Gastroesophageal sphincter (tissue), 4 donors: ENCODE measurements around the gene RNF114. TPM values are rescaled to one million over a fixed set of nuclear protein-coding genes. Genes with fewer than 3 reads are reported as not detected.

Experiments
- ATAC-seq: fragments of 150-250 bp; one replicate; pipeline ENCODE4 v1.9.1; 2016; ENCODE audit warnings: mild to moderate bottlenecking, moderate library complexity
- H3K27ac ChIP-seq, 4 donors: fragments of 200-600 bp; sonication (generic) in 3 of 4; 1 replicate in 3 of 4; 2 replicates in 1 of 4; pipeline ENCODE4 v1.5.1; 2016 to 2019
- H3K27me3 ChIP-seq: fragments of 200-600 bp; sonication (generic); one replicate; pipeline ENCODE4 v1.5.1; 2019
- H3K36me3 ChIP-seq, 2 donors: fragments of 200-600 bp; sonication (generic); one replicate each; pipeline ENCODE4 v1.5.1; 2019; ENCODE audit warnings: control low read depth in 1 of 2
- H3K4me1 ChIP-seq, 3 donors: fragments of 200-600 bp; sonication (generic); 1 replicate in 2 of 3; 2 replicates in 1 of 3; pipeline ENCODE4 v1.5.1; 2016 to 2019; ENCODE audit warnings: control low read depth in 2 of 3
- H3K4me3 ChIP-seq, 2 donors: fragments of 200-600 bp; sonication (generic); one replicate each; pipeline ENCODE4 v1.5.1; 2019; ENCODE audit warnings: mild to moderate bottlenecking in 1 of 2, moderate library complexity in 1 of 2
- H3K9me3 ChIP-seq, 3 donors: fragments of 200-600 bp; sonication (generic); one replicate each; pipeline ENCODE4 v1.5.1; 2017 to 2019; ENCODE audit warnings: control low read depth in 2 of 3
- EP300 ChIP-seq: sonication (generic); formaldehyde crosslinking; IDR thresholded peaks from one replicate; pipeline ENCODE4 v1.6.1; 2017; ENCODE audit warnings: antibody characterized with exemption, mild to moderate bottlenecking
- POLR2A ChIP-seq, 2 donors: fragments of 450-650 bp; IDR thresholded peaks; one replicate each; pipeline ENCODE4 v1.6.1; 2017; ENCODE audit warnings: antibody characterized with exemption in 2 of 2, mild to moderate bottlenecking in 2 of 2, moderate library complexity in 1 of 2
- POLR2AphosphoS5 ChIP-seq: sonication (generic); formaldehyde crosslinking; IDR thresholded peaks from one replicate; pipeline ENCODE4 v1.6.1; 2017; ENCODE audit warnings: antibody characterized with exemption
- WGBS, 2 donors: methylation state at CpG; one replicate each; pipeline ENCODE4 v1.1.5; 2018; ENCODE audit warnings: low coverage in 1 of 2; 5-methylcytosine and 5-hydroxymethylcytosine counted together
- total RNA-seq, 4 donors: library from RNA; depleted of rRNA; stranded (reverse); fragments of >200 nt; gene quantifications; one replicate each; pipeline ENCODE4 v1.1.0, GENCODE V29; 2016
- TF ChIP-seq, protein P1 (sequence below), 4 experiments: fragments of 200-600 bp in 2 of 4; fragments of 450-650 bp in 2 of 4; sonication (generic) in 1 of 4; IDR thresholded peaks; one replicate each; pipeline ENCODE4 v1.5.1; 2017 to 2019; ENCODE audit warnings: antibody characterized with exemption in 4 of 4, mild to moderate bottlenecking in 2 of 4, moderate library complexity in 2 of 4

RNF114 gene
- total RNA-seq, 4 donors from 2014 or later, result 80.3 to 109 (median 101) TPM

DNA sequence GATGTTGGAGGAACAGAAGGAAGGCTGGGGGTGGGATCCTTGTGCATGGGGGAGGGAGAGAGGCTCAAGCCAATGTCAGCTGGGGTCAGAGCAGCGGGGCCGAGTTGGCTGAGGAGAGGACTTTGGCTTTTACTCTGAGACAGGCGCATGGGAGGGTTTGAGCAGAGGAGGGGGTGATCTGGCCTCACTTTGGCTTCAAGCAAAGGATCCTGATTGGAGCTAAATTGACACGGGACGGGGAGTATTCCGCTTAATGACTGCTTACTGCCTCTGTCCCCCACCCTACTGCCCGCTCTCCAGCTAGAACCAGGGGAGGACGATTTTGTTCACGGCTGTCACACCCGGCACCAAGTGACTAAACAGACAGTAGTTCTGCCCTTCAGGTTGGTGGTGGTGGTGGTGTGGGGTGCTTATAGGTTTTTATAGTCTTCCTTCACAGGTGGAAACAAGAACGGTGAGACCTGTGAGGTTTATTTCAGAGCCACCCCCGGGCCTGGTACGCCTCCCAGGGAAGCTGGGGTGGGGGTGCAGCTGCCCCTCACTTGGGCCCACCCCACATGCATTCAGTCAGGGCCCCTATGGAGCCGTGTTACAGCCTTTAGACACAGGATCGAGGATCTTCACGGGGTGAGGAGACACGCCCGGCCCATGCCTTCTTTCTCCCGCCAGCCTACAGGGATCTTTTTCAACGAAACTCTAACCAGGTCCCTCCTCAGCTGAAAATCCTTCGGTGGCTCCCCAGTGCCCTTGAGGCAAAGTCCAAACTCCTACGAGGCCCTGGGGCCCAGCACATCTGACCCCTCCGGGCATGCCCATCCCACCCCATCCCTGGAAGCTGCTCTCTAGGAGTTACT is 45.2 kb downstream of the RNF114 start:
- ATAC-seq, result no peak
- H3K27ac ChIP-seq, result peak overlapping the region in 2 of 4 donors; percentile 70 to 80

DNA sequence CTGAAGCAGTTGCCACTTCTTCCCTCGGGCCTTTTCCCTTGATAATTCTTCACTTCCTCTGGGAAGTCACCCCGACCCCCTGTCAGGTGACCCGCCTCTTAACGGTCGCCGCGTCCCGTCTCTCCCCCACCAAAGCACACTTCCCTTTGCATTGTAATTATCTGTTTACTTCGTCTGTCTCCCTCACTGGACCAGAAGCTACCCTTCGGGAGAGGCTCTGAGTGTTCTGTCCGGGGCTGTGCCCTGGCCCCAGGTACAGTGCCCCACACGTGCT is 45.8 kb downstream of the RNF114 start:
- Histone ChIP-seq H3K27me3 (no peaks in the 10 kb centered on the region), H3K4me3 (peak overlapping the region in 1 of 2 donors; percentile 59), H3K27ac (peak overlapping the region in 3 of 4 donors; percentile 7 to 80 (median 70)), H3K9me3 (no peaks in the 10 kb centered on the region), H3K4me1 (peaks cover 0 to 70% (median 23%) of the 10 kb centered on the region in 3 donors), H3K36me3 (no peaks in the 10 kb centered on the region)
- ATAC-seq, result no peak
- 67% methylated on average over 11 of the region's 12 CpGs; no CpG with 5 or more reads in 1 of the 2 donors for WGBS, 2 donors
- TF ChIP-seq, protein P1, sequence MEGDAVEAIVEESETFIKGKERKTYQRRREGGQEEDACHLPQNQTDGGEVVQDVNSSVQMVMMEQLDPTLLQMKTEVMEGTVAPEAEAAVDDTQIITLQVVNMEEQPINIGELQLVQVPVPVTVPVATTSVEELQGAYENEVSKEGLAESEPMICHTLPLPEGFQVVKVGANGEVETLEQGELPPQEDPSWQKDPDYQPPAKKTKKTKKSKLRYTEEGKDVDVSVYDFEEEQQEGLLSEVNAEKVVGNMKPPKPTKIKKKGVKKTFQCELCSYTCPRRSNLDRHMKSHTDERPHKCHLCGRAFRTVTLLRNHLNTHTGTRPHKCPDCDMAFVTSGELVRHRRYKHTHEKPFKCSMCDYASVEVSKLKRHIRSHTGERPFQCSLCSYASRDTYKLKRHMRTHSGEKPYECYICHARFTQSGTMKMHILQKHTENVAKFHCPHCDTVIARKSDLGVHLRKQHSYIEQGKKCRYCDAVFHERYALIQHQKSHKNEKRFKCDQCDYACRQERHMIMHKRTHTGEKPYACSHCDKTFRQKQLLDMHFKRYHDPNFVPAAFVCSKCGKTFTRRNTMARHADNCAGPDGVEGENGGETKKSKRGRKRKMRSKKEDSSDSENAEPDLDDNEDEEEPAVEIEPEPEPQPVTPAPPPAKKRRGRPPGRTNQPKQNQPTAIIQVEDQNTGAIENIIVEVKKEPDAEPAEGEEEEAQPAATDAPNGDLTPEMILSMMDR (IDR thresholded peaks at IDR 0.05), result no peak
- TF ChIP-seq POLR2A (IDR thresholded peaks at IDR 0.05) (no peak), EP300 (no peak), POLR2AphosphoS5 (no peak)

More for the DNA sequence above, 45.2 kb downstream of the RNF114 start:
- peaks cover 0 to 64% (median 20%) of the 10 kb centered on the region in 3 donors for H3K4me1 ChIP-seq
- WGBS, 2 donors, result 60 to 78% methylated on average over 9 to 10 of the region's 23 CpGs
- no peak for TF ChIP-seq POLR2AphosphoS5
- no peak for TF ChIP-seq POLR2A (IDR thresholded peaks at IDR 0.05)
- TF ChIP-seq, protein P1 (IDR thresholded peaks at IDR 0.05), result no peak
- TF ChIP-seq EP300, result no peak
- no peaks in the 10 kb centered on the region for H3K9me3 ChIP-seq
- no peak overlapping the region for H3K4me3 ChIP-seq
- no peaks in the 10 kb centered on the region for H3K36me3 ChIP-seq
- H3K27me3 ChIP-seq, result no peaks in the 10 kb centered on the region

DNA sequence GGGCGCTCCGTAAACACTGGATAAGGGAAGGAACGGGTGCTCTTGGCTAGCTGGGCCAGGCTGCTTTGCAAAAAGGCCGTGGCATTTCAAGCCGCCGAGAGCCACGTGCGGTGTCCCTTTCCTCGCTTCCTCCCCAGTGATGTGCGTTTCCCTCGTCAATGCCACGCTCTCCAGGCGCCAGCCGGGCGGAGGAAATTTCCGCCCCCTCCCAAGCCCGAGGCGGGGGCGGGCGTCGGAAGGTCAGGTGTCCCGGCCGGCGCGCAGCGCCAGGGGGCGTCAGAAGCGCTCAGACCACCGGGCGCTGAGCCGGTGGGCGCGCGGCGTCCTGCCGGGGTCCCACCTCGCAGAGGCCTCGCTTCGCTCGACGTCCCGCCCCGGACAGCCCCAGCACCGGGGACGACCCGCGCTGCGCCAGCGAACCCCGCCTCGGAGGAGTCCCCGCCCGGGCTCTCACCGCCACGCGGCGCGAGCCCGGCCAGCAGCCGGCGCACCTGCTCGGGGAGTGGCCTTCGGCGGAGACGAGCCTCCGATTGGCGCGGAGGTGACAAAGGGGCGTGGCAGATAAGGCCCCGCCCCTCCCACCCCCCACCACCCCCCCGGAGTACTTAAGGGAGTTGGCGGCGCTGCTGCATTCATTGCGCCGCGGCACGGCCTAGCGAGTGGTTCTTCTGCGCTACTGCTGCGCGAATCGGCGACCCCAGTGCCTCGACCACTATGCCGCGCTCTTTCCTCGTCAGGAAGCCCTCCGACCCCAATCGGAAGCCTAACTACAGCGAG is 46.3 kb downstream of the RNF114 start, which contains the start of gene SNAI1:
Gene SNAI1 (plus strand): TSS at position 635 of the 777 bp plus-strand sequence. CDS start 80 bp downstream, at position 715.
- Histone ChIP-seq H3K4me1 (peaks cover 0 to 73% (median 25%) of the 10 kb centered on the region in 3 donors), H3K27me3 (no peaks in the 10 kb centered on the region), H3K27ac (peak within 1 kb of the TSS in 3 of 4 donors; percentile 65 to 80 (median 70)), H3K36me3 (no peaks in the 10 kb centered on the region), H3K9me3 (no peaks in the 10 kb centered on the region), H3K4me3 (peak within 1 kb of the TSS; percentile 13 to 59)
- peak; percentile 85 for ATAC-seq
- 8% methylated on average over 9 of the region's 90 CpGs; no CpG with 5 or more reads in 1 of the 2 donors for WGBS, 2 donors
- TF ChIP-seq, protein P1 (IDR thresholded peaks at IDR 0.05), result peak in 3 of 4 experiments; percentile 49 to 71 (median 65)
- TF ChIP-seq EP300 (no peak), POLR2A (IDR thresholded peaks at IDR 0.05) (peak; percentile 80 to 83), POLR2AphosphoS5 (peak; percentile 97)

DNA sequence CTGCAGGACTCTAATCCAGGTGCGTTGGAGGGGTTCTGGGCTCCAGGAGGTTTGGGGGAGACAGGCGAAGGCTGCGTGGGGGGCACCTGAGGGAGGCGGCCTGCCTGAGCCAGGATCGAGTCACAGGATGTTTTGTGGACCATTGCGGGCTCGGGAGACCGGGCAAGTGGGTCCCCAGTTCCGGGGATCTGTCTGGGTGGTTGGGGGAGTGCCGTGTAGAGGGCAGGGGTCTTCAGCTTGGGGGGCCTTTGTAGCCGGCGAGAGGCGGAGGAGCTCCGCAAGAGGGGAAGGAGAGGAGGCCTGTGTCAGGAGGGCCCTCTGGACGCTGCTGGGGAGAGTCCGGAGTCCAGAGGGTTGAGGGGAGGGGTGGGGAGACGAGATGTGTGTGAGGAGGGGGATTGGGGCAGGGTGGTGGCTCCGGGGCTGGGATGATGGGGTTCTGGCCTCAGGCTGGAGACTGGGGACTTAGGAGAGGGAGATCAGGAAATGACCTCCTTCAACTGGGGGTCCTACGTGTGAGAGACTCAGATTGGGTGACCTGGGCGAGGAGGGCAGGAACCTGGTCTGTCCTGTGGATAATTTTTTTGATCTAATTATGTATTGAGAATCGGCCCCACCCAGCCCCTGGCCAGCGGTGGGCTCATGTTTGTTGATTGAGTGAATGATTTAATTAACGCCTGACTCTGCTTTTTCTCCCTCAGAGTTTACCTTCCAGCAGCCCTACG is 47.1 kb downstream of the RNF114 start:
- no peaks in the 10 kb centered on the region for H3K27me3 ChIP-seq
- H3K4me1 ChIP-seq, result peaks cover 0 to 81% (median 25%) of the 10 kb centered on the region in 3 donors
- peak overlapping the region in 3 of 4 donors; percentile 65 to 80 (median 70) for H3K27ac ChIP-seq
- no peak for ATAC-seq
- WGBS, 2 donors, result 21 to 38% methylated on average over 9 to 13 of the region's 24 CpGs
- peak overlapping the region; percentile 13 to 59 for H3K4me3 ChIP-seq
- peaks cover 0 to 6% of the 10 kb centered on the region in 2 donors for H3K36me3 ChIP-seq
- TF ChIP-seq POLR2A (IDR thresholded peaks at IDR 0.05) (no peak), POLR2AphosphoS5 (no peak), EP300 (no peak)
- TF ChIP-seq, protein P1 (IDR thresholded peaks at IDR 0.05), result no peak
- no peaks in the 10 kb centered on the region for H3K9me3 ChIP-seq
